Colonic mucosa (tissue), 4 donors: ENCODE results near the gene RRP36. TPM values are rescaled to one million over a fixed set of nuclear protein-coding genes. Genes with fewer than 3 reads are reported as not detected.

ENCODE experiments used
- DNase-seq: peaks from one replicate; pipeline ENCODE4 v3.0.0-alpha.2; 2020
- H3K27ac ChIP-seq: fragments of 200-600 bp; one replicate; pipeline ENCODE4 v1.8.0; 2021
- H3K27me3 ChIP-seq: fragments of 200-600 bp; one replicate; pipeline ENCODE4 v1.8.0; 2021
- H3K36me3 ChIP-seq: fragments of 200-600 bp; one replicate; pipeline ENCODE4 v1.8.0; 2021
- H3K4me1 ChIP-seq: fragments of 200-600 bp; one replicate; pipeline ENCODE4 v1.8.0; 2021; ENCODE audit warnings: mild to moderate bottlenecking
- H3K4me3 ChIP-seq: fragments of 200-600 bp; one replicate; pipeline ENCODE4 v1.8.0; 2021
- H3K9ac ChIP-seq, 2 donors: one replicate each; pipeline ENCODE4 v1.7.0; 2013; ENCODE audit warnings: control low read depth in 2 of 2, low read depth in 2 of 2, low read length in 2 of 2
- H3K9me3 ChIP-seq: fragments of 200-600 bp; one replicate; pipeline ENCODE4 v1.8.0; 2021
- intact Hi-C: fragments of 100-400 bp; cut with DNase I; formaldehyde crosslinking; loops from one replicate; pipeline ENCODE4 v1.14.1; 2022
- total RNA-seq, 2 donors: library from RNA; stranded (reverse); fragmentation: NEBNext Ultra II Directional in 1 of 2; extraction: Animal tissue kit (Norgen Biotek cat#: 25700) in 1 of 2; gene quantifications; one replicate each; pipeline ENCODE4 v1.2.1, GENCODE V29; 2021
- TF ChIP-seq, protein P1 (sequence below): fragments of 200-600 bp; IDR thresholded peaks from one replicate; pipeline ENCODE4 v1.8.0; 2022; ENCODE audit warnings: antibody characterized with exemption, mild to moderate bottlenecking
- donor health status: healthy.
- donor health status: DM: no; HTN: no; CAD: no.
- donor health status: DM: no; HTN: no; CAD: no.

The RRP36 gene
- 10 to 100 TPM; 35.5 to 61.4 TPM for total RNA-seq

- no peaks in the 10 kb centered on the region for H3K9me3 ChIP-seq
- intact Hi-C loops, result no loop called here
- DNase-seq, result peak; percentile 87
- H3K27me3 ChIP-seq, result no peaks in the 10 kb centered on the region
- peak within 1 kb of the TSS; percentile 79 for H3K27ac ChIP-seq
- H3K9ac ChIP-seq, result peak within 1 kb of the TSS; percentile 72 to 89
- H3K4me1 ChIP-seq, result peaks cover 8% of the 10 kb centered on the region
- H3K36me3 ChIP-seq, result peaks cover 12% of the 10 kb centered on the region
- TF ChIP-seq, protein P1, sequence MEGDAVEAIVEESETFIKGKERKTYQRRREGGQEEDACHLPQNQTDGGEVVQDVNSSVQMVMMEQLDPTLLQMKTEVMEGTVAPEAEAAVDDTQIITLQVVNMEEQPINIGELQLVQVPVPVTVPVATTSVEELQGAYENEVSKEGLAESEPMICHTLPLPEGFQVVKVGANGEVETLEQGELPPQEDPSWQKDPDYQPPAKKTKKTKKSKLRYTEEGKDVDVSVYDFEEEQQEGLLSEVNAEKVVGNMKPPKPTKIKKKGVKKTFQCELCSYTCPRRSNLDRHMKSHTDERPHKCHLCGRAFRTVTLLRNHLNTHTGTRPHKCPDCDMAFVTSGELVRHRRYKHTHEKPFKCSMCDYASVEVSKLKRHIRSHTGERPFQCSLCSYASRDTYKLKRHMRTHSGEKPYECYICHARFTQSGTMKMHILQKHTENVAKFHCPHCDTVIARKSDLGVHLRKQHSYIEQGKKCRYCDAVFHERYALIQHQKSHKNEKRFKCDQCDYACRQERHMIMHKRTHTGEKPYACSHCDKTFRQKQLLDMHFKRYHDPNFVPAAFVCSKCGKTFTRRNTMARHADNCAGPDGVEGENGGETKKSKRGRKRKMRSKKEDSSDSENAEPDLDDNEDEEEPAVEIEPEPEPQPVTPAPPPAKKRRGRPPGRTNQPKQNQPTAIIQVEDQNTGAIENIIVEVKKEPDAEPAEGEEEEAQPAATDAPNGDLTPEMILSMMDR, result no peak
- H3K4me3 ChIP-seq, result peak within 1 kb of the TSS; percentile 98
Observed at GRCh38 chr6:43021270-43022047, at the start of gene RRP36. Gene RRP36 (plus strand): TSS chr6:43021623. CDS start chr6:43021655, 32 bp downstream.

DNA sequence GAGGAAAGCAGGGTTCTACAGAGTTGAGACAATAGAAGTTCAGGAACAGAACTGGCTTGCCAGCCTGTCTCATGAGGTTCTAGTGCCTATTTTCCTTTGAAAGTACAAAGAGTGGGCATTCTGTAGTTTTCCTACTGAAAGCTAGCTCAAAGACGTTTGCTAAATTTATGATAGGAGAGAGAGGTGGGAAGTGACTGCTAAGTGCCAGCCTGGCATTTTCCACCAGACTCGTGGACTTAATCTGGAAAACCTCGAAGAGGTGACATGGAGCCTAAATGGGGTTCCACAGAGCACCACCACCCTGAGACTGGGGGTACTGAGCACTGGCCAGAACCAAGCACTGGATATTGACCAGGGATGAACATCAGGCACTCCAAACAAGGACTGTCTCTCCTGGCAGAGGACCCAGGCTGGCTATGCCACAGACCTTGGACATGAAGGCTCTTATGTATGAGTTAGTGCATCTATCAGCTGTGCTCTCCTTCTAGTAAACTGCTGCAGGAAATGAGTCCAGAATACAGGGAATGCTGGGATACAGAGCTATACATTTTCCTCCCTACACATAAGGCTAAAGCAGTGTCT is 49.6 kb upstream of the RRP36 start:
- Histone ChIP-seq H3K36me3 (no peaks in the 10 kb centered on the region), H3K4me3 (no peak overlapping the region), H3K9me3 (no peaks in the 10 kb centered on the region), H3K27ac (no peak overlapping the region), H3K4me1 (no peaks in the 10 kb centered on the region), H3K27me3 (no peaks in the 10 kb centered on the region), H3K9ac (no peak overlapping the region)
- no peak for DNase-seq
- intact Hi-C loops, result no loop called here
- TF ChIP-seq, protein P1, result no peak

DNA sequence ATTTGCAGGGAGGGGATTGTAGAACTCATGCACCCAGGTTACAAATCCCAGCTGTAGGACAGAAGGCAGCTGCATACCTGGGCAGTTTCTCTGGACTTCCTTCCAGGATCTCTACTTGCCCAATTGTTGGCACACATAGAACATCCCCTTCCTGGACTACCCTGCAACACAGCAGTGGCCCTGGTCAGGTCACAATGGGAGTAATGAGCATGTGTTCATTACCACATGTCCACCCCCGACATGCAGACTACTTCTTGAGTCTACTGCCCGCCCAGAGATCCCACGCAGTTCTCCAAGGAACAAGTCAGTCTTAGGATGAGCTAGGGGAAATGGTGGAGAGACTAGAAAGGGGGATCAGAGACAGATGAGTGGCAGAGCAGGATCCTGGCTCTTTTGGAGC is 47.5 kb upstream of the RRP36 start:
- no peaks in the 10 kb centered on the region for H3K9me3 ChIP-seq

DNA sequence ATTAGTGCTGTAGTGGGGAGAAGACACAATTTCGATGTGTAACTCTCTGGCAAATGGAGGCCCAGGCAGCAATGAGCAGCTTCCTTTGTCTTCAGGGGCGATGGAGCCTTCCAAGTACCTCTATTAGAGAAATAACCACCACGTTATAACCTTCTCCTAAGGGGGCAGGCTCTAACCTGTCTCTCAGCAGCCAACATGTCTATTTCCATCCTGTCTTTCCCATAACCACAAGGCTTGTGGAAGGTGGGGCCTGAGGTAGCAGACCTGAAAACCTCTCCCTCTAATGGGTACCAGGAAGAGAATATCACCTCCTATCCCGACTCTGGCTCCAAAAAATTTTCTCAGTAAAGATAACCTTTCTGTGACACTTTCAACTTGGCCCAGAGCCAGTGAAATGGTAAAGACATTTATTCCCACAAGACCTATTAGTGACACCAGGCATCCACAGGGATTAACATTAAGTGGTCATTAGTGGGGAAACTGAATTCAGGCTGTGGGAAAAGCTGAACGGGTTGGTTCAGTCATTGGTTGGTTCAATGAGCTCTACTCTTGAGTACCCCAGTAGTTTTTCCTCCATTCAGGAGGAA is 46.4 kb upstream of the RRP36 start:
- TF ChIP-seq, protein P1, result no peak
- DNase-seq, result no peak
- peaks cover 6% of the 10 kb centered on the region for H3K4me1 ChIP-seq
- intact Hi-C loops, result no loop called here
- no peak overlapping the region for H3K27ac ChIP-seq
- H3K4me3 ChIP-seq, result no peak overlapping the region
- H3K9me3 ChIP-seq, result no peaks in the 10 kb centered on the region
- H3K36me3 ChIP-seq, result no peaks in the 10 kb centered on the region
- H3K27me3 ChIP-seq, result no peaks in the 10 kb centered on the region
- no peak overlapping the region for H3K9ac ChIP-seq

More for the DNA sequence above, 47.5 kb upstream of the RRP36 start:
- Histone ChIP-seq H3K36me3 (no peaks in the 10 kb centered on the region), H3K27me3 (no peaks in the 10 kb centered on the region), H3K27ac (no peak overlapping the region), H3K9ac (no peak overlapping the region), H3K4me1 (no peaks in the 10 kb centered on the region), H3K4me3 (no peak overlapping the region)
- no peak for DNase-seq
- intact Hi-C loops, result no loop called here
- TF ChIP-seq, protein P1, result no peak

DNA sequence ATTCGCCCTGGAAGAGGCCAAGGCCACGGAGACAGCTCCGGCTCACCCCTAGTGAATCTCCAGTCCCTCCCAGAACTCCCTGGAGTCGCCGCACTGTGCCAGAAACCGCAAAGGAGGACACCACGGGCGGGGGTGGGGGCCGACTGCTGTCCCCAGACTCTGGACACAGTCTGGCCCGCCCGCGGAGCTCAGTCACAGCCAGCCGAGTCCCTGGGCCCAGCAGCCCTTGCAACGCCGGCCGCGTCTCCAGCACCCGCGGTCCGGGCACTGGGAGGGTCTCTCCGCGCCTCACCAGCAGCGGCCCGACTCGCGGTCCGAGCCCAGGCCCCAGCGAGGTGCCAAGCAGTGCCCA is 43.0 kb upstream of the RRP36 start:
- Histone ChIP-seq H3K4me3 (peak overlapping the region; percentile 98), H3K27me3 (no peaks in the 10 kb centered on the region), H3K36me3 (no peaks in the 10 kb centered on the region), H3K9me3 (no peaks in the 10 kb centered on the region), H3K27ac (peak overlapping the region; percentile 96), H3K9ac (peak overlapping the region; percentile 71 to 96), H3K4me1 (peaks cover 6% of the 10 kb centered on the region)
- TF ChIP-seq, protein P1, result no peak
- DNase-seq, result peak; percentile 54
- intact Hi-C loops, result no loop called here
